Peyer's patch (tissue), 4 donors: ENCODE data around the gene IRF2. TPM values are rescaled to one million over a fixed set of nuclear protein-coding genes. Genes with fewer than 3 reads are reported as not detected.

ENCODE experiments used
- DNase-seq, 3 donors: peaks; one replicate each; pipeline ENCODE4 v3.0.0-alpha.2; 2017 to 2019
- H3K27ac ChIP-seq, 4 donors: fragments of 200-600 bp; sonication (generic); one replicate each; pipeline ENCODE4 v1.5.1; 2016 to 2019
- H3K27me3 ChIP-seq, 2 donors: fragments of 200-600 bp; sonication (generic); one replicate each; pipeline ENCODE4 v1.5.1; 2019
- H3K36me3 ChIP-seq, 3 donors: fragments of 200-600 bp; sonication (generic); one replicate each; pipeline ENCODE4 v1.5.1; 2016 to 2019
- H3K4me1 ChIP-seq, 4 donors: fragments of 200-600 bp; sonication (generic); one replicate each; pipeline ENCODE4 v1.5.1; 2016 to 2019
- H3K4me3 ChIP-seq, 4 donors: fragments of 200-600 bp; sonication (generic); 1 replicate in 3 of 4; 2 replicates in 1 of 4; pipeline ENCODE4 v1.5.1; 2016 to 2019; ENCODE audit warnings: mild to moderate bottlenecking in 1 of 4
- H3K9me3 ChIP-seq, 4 donors: fragments of 200-600 bp; sonication (generic); one replicate each; pipeline ENCODE4 v1.5.1; 2016 to 2019; ENCODE audit warnings: mild to moderate bottlenecking in 1 of 4
- POLR2A ChIP-seq, 2 donors: fragments of 450-650 bp; IDR thresholded peaks; one replicate each; pipeline ENCODE4 v1.5.1; 2017; ENCODE audit warnings: antibody characterized with exemption in 2 of 2, mild to moderate bottlenecking in 2 of 2, moderate library complexity in 2 of 2
- total RNA-seq, 4 donors: library from RNA; depleted of rRNA; stranded (reverse); fragments of >200 nt; gene quantifications; one replicate each; pipeline ENCODE4 v1.1.0, GENCODE V29; 2016
- TF ChIP-seq, protein P1 (sequence below), 6 experiments: fragments of 450-650 bp in 4 of 6; fragments of 200-600 bp in 2 of 6; sonication (generic) in 1 of 6; IDR thresholded peaks; one replicate each; pipeline ENCODE4 v1.5.1; 2017 to 2019; ENCODE audit warnings: antibody characterized with exemption in 6 of 6, mild to moderate bottlenecking in 3 of 6, moderate library complexity in 1 of 6

IRF2 gene
- total RNA-seq, 4 donors from 2014 or later = 28.0 to 42.8 (median 39.2) TPM

DNA sequence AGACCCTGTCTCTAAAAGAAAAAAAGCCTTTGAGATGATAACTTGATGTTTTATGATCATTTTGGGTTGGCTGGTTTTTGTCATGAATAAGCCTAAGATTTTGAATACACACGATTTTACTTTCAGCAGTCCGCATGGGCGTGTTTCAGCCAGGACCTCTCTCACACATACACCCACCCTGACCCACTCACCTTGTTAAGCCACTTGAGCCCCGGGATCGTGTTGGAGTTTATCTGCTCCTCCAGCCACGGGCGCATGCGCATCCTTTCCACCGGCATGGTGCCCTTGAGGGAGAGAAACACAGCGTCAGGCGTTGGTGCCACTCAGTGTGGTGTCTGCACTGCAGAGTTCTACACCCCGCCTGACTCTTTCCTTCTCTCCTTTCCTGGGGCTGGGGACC lies 45.6 kb downstream of the IRF2 start:
- Histone ChIP-seq H3K9me3 (no peaks in the 10 kb centered on the region), H3K36me3 (peaks cover 0 to 45% (median 0%) of the 10 kb centered on the region in 3 donors), H3K27ac (no peak overlapping the region), H3K27me3 (no peaks in the 10 kb centered on the region), H3K4me3 (no peak overlapping the region), H3K4me1 (peaks cover 0 to 16% (median 0%) of the 10 kb centered on the region in 4 donors)
- TF ChIP-seq, protein P1, sequence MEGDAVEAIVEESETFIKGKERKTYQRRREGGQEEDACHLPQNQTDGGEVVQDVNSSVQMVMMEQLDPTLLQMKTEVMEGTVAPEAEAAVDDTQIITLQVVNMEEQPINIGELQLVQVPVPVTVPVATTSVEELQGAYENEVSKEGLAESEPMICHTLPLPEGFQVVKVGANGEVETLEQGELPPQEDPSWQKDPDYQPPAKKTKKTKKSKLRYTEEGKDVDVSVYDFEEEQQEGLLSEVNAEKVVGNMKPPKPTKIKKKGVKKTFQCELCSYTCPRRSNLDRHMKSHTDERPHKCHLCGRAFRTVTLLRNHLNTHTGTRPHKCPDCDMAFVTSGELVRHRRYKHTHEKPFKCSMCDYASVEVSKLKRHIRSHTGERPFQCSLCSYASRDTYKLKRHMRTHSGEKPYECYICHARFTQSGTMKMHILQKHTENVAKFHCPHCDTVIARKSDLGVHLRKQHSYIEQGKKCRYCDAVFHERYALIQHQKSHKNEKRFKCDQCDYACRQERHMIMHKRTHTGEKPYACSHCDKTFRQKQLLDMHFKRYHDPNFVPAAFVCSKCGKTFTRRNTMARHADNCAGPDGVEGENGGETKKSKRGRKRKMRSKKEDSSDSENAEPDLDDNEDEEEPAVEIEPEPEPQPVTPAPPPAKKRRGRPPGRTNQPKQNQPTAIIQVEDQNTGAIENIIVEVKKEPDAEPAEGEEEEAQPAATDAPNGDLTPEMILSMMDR (IDR thresholded peaks at IDR 0.05) = no peak
- no peak for TF ChIP-seq POLR2A (IDR thresholded peaks at IDR 0.05)
- no peak for DNase-seq

DNA sequence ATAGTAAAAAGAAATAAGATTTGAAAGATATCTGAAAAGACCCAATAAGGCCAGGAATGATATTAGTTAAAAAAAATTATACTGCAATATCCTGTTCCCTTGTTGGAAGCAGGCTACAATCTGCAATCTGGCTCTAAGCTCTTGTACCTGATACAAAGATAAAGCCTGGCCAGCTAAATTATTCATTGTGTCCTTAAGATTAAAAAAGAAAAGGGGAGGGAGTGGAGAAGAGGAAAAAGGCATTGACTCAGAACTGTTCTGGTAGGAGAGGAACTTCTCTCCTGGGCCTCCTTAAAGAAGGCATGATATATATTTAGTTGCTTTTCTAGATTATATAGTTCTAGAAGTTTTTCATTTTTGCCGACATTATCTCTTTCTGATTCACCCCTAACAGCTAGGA lies 46.7 kb downstream of the IRF2 start:
- Histone ChIP-seq H3K9me3 (no peaks in the 10 kb centered on the region), H3K36me3 (peaks cover 0 to 49% (median 0%) of the 10 kb centered on the region in 3 donors), H3K4me3 (no peak overlapping the region), H3K4me1 (peaks cover 0 to 16% (median 0%) of the 10 kb centered on the region in 4 donors), H3K27ac (no peak overlapping the region), H3K27me3 (no peaks in the 10 kb centered on the region)
- TF ChIP-seq, protein P1 (IDR thresholded peaks at IDR 0.05) = no peak
- TF ChIP-seq POLR2A (IDR thresholded peaks at IDR 0.05) = no peak
- no peak for DNase-seq

GRCh38 chr4:184427093-184427492 lies 47.3 kb downstream of the IRF2 start:
- TF ChIP-seq, protein P1 (IDR thresholded peaks at IDR 0.05) = no peak
- TF ChIP-seq POLR2A (IDR thresholded peaks at IDR 0.05) = no peak
- Histone ChIP-seq H3K4me3 (no peak overlapping the region), H3K9me3 (no peaks in the 10 kb centered on the region), H3K27me3 (no peaks in the 10 kb centered on the region), H3K4me1 (peaks cover 0 to 16% (median 0%) of the 10 kb centered on the region in 4 donors), H3K36me3 (peaks cover 0 to 49% (median 0%) of the 10 kb centered on the region in 3 donors), H3K27ac (no peak overlapping the region)
- DNase-seq = no peak

- H3K36me3 ChIP-seq = peaks cover 0 to 49% (median 0%) of the 10 kb centered on the region in 3 donors
- no peak for DNase-seq
- no peaks in the 10 kb centered on the region for H3K9me3 ChIP-seq
- peak overlapping the region in 2 of 4 donors; percentile 1 to 48 for H3K27ac ChIP-seq
- TF ChIP-seq, protein P1 (IDR thresholded peaks at IDR 0.05) = no peak
- TF ChIP-seq POLR2A (IDR thresholded peaks at IDR 0.05) = no peak
- H3K4me1 ChIP-seq = peaks cover 0 to 16% (median 4%) of the 10 kb centered on the region in 4 donors
- H3K4me3 ChIP-seq = no peak overlapping the region
- no peaks in the 10 kb centered on the region for H3K27me3 ChIP-seq
Measured at GRCh38 chr4:184424993-184425758, 49.2 kb downstream of the IRF2 start.

DNA sequence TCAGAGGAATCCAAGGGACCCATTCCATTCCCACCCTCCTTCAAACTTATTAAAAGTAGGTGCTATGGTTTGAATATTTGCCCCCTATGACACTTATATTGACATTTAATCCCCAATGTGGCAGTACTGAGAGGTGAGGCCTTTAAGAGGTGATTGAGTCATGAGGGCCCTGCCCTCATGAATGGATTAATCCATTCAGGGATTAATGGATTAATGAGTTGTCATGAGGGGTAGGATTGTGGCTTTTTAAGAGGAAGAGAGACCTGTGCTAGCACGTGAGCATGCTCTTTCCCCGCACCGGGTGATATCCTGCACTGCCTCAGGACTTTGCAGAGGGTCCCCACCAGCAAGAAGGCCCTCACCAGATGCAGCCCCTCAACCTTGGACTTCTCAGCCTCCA lies 50.1 kb downstream of the IRF2 start:
- H3K27me3 ChIP-seq = no peaks in the 10 kb centered on the region
- peaks cover 0 to 49% (median 0%) of the 10 kb centered on the region in 3 donors for H3K36me3 ChIP-seq
- no peaks in the 10 kb centered on the region for H3K9me3 ChIP-seq
- DNase-seq = no peak
- H3K4me3 ChIP-seq = no peak overlapping the region
- H3K4me1 ChIP-seq = peaks cover 0 to 16% (median 4%) of the 10 kb centered on the region in 4 donors
- TF ChIP-seq, protein P1 (IDR thresholded peaks at IDR 0.05) = no peak
- no peak for TF ChIP-seq POLR2A (IDR thresholded peaks at IDR 0.05)
- peak overlapping the region in 1 of 4 donors; percentile 1 for H3K27ac ChIP-seq
